NCI-H524 treated with DMSO at 0.1 percent for 48 hours (cell line): ENCODE measurements around the gene GLRX.
"Not testable (repeated sequence)": the region's sequence is repeated elsewhere in the genome, so short reads cannot be mapped to it uniquely, and the experiment has no call there.

Source experiments
- DNase-seq: peaks from one replicate; lab custom pipeline; 2025; lab: John Stamatoyannopoulos, UW

GLRX gene

GRCh38 chr5:95822542-95823181, at the start of gene GLRX:
Gene GLRX (minus strand): TSS chr5:95822726. CDS start chr5:95822662, 64 bp downstream.
- no peak for DNase-seq

- no peak for DNase-seq
Observed at GRCh38 chr5:95871146-95871806, 48.8 kb upstream of the GLRX start.

- no peak for DNase-seq
Observed at GRCh38 chr5:95870105-95870672, 47.7 kb upstream of the GLRX start.

- not testable (repeated sequence) for DNase-seq
Observed at GRCh38 chr5:95869173-95869855, 46.8 kb upstream of the GLRX start.

- no peak for DNase-seq
Observed at GRCh38 chr5:95868136-95868535, 45.6 kb upstream of the GLRX start.

- no peak for DNase-seq
Observed at GRCh38 chr5:95866435-95867040, 44.0 kb upstream of the GLRX start.

- no peak for DNase-seq
Observed at GRCh38 chr5:95864944-95865504, 42.5 kb upstream of the GLRX start.

- DNase-seq = no peak
Observed at GRCh38 chr5:95864456-95864855, 41.9 kb upstream of the GLRX start.

GRCh38 chr5:95863383-95863757, 40.8 kb upstream of the GLRX start:
- no peak for DNase-seq

- no peak for DNase-seq
Observed at GRCh38 chr5:95862671-95863382, 40.3 kb upstream of the GLRX start.

GRCh38 chr5:95861864-95862561, 39.5 kb upstream of the GLRX start:
- DNase-seq = no peak

- DNase-seq = no peak
Observed at GRCh38 chr5:95861221-95861863, 38.8 kb upstream of the GLRX start.

- no peak for DNase-seq
Observed at GRCh38 chr5:95859661-95860060, 37.1 kb upstream of the GLRX start.

GRCh38 chr5:95858661-95859595, 36.4 kb upstream of the GLRX start:
- no peak for DNase-seq

- no peak for DNase-seq
Observed at GRCh38 chr5:95858023-95858461, 35.5 kb upstream of the GLRX start.

GRCh38 chr5:95857185-95857945, 34.8 kb upstream of the GLRX start:
- no peak for DNase-seq

GRCh38 chr5:95856501-95856981, 34.0 kb upstream of the GLRX start:
- DNase-seq = no peak

- no peak for DNase-seq
Observed at GRCh38 chr5:95853490-95853889, 31.0 kb upstream of the GLRX start.
